Measurements from ENCODE around the gene FXYD2. TPM values are rescaled to one million over a fixed set of nuclear protein-coding genes. Genes with fewer than 3 reads are reported as not detected.

The FXYD2 gene
- total and polyA plus RNA-seq, 2 of the 8 experiments (the other 6 are each of a cell fraction or from before 2014, with no cell fraction given): 0.89 to 1.1 TPM

- TF ChIP-seq CTCF (IDR thresholded peaks at IDR 0.05; ENCODE audit: control extremely low read depth in 1 of 3, insufficient read depth in 1 of 3, low read depth in 1 of 3, low read length in 3 of 3) (no peak), JUND (IDR thresholded peaks at IDR 0.05; ENCODE audit: low read length) (no peak), POU5F1 (IDR thresholded peaks at IDR 0.05; ENCODE audit: low read depth, low read length) (no peak), FOSL1 (IDR thresholded peaks at IDR 0.05; ENCODE audit: insufficient read depth, low read depth, low read length) (no peak), BACH1 (IDR thresholded peaks at IDR 0.05; ENCODE audit: low read length) (no peak), ATF2 (IDR thresholded peaks at IDR 0.05; ENCODE audit: low read length) (no peak)
Measured at GRCh38 chr11:117871160-117871559, 46.6 kb upstream of the FXYD2 start (continued).
